Measurements from ENCODE around the gene RAD9A.
A peak's percentile ranks its signal among the peaks of the same experiment; 100 is the strongest.

RAD9A gene

DNA sequence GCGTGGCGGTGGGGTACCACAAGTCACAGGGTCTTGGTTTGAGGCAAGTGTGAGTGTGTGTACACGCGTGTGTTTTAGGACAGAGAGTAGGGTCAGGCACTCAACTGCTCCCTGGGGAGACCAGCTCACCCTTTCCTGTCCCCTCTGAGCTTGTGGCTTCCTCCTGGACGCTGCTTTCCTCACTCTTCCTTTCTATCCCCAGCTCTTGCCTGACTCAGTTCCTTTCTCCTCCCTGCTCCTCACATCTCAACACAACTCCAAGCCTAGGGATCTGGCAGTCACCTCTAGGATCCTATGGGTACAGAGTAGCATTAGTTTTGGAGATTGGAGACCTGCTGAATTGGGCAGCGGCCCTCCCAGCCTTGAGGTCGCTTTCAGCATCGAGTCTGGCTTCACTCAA lies 22.5 kb upstream of the RAD9A start:
- TF ChIP-seq, protein P1, sequence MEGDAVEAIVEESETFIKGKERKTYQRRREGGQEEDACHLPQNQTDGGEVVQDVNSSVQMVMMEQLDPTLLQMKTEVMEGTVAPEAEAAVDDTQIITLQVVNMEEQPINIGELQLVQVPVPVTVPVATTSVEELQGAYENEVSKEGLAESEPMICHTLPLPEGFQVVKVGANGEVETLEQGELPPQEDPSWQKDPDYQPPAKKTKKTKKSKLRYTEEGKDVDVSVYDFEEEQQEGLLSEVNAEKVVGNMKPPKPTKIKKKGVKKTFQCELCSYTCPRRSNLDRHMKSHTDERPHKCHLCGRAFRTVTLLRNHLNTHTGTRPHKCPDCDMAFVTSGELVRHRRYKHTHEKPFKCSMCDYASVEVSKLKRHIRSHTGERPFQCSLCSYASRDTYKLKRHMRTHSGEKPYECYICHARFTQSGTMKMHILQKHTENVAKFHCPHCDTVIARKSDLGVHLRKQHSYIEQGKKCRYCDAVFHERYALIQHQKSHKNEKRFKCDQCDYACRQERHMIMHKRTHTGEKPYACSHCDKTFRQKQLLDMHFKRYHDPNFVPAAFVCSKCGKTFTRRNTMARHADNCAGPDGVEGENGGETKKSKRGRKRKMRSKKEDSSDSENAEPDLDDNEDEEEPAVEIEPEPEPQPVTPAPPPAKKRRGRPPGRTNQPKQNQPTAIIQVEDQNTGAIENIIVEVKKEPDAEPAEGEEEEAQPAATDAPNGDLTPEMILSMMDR (IDR thresholded peaks at IDR 0.05; ENCODE audit: extremely low read depth, missing control alignments) = no peak
- no peak for DNase-seq (ENCODE audit: low spot score)

DNA sequence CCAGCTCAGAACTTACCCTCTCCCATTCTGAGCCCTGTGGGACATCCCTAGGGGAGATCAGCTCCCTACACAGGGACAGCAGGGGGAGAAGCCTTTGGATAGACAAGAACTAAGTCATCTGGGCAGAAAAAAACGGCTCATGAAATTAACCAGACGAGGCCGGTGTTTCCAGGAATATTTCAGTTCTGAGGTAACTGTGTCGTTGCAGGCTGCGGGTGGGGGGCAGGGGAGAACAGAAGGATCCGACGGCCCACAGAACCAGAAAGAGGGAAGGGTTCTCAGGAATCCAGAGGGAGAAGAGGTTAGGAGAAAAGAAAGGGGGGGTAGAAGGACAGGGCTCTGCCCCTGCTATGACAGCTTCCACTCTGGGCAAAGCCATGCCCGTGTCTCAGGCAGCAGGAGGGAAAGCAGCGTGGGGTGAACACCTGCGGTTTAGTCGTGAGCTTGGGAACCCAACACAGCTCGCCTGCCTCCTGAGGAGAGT lies 21.9 kb upstream of the RAD9A start:
- no peak for DNase-seq (ENCODE audit: low spot score)
- TF ChIP-seq, protein P1 (IDR thresholded peaks at IDR 0.05; ENCODE audit: extremely low read depth, missing control alignments) = no peak

DNA sequence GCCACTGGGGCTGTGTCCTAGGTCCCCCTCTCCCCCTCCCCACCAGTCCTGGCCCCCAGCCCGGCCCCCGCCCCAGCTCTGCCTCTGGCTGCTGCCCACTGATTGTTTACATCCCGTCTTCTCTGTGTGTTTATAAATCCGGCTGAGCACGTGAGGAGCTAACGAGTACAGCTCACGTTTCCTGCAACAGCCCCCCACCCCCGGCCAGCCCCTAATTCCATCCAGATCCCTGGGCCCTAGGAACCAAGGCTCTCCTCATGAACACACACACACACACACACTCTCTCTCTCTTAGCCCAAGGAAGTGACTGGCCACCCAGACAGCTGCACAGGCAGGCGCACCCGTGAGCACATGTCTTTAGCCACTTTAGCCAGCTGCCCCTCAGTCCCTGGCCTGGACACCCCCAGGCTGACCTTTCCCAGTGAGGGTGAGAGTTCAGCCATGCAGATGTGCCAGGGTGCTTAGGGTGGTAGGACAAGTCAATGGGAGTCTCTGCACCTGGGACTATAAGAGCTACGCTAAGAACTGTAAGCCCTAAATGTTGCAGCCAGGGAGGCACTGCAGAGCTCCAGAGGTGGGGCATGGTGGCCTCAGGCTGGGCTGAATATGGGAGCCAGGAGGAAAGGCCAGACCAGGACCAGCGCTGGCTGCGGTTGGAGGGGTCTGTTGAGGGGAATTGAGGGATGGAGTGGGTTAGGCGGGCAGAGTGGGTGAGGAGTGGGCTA lies 21.3 kb upstream of the RAD9A start:
- TF ChIP-seq, protein P1 (IDR thresholded peaks at IDR 0.05; ENCODE audit: extremely low read depth, missing control alignments) = no peak
- DNase-seq (ENCODE audit: low spot score) = no peak

DNA sequence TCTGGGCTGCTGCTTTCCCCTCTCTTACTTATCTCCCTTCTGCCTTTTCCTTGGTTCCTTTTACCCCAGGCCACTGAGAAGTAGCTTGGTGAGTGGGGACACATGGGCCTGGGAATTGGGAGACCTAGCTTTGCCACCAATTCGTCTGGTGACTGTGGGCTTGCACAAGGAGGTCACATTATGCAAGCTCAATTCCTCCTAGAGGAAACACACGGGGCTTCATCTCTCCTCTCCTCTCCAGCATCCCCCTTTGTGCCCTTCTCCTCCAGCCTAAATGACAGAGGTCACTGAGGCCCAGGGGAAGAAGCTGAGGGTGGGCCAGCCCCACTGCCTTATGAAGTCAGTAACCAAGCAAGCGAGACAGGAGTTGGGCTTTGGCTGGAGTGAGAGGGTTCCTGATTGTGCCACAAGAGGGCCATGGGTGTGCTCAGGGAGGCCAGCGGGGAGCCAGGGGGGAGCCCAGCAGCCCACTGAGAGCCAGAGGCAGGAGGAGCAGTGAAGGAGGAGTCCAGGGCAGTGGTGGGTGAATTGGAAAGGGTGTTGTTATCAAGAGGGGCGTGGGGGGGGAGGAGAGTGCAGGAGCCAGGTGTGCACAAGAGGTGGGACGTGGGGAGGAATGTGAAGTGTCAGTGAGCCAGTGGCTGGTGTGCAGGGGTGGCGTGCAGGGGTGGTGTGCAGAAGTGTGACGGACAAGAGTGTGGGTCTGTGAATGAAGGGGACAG lies 20.4 kb upstream of the RAD9A start:
- TF ChIP-seq, protein P1 (IDR thresholded peaks at IDR 0.05; ENCODE audit: extremely low read depth, missing control alignments) = peak; percentile 48

DNA sequence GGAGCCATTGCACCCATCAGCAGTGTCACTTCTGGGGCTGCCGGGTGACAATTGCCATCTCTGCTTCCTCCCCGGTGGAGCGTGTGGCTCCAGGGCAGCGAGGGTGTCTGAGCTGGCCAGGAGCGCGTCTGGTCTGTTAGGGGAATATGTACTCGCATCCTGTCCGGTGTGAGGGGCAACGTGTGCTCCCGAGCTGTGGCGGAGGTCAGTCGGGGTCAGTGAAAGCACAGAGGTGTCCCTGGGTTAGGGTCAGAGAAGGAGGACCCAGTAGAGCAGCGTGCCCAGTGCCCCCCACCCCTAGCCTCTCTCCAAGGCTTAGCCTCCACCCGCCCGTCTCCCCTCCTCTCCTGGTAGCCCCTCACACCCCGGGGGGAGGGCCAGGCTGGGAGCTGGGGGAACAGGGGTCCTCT lies 19.9 kb upstream of the RAD9A start:
- TF ChIP-seq, protein P1 (IDR thresholded peaks at IDR 0.05; ENCODE audit: extremely low read depth, missing control alignments) = no peak
- peak; percentile 55 for DNase-seq (ENCODE audit: low spot score)

More for the DNA sequence above, 20.4 kb upstream of the RAD9A start:
- peak; percentile 76 for DNase-seq (ENCODE audit: low spot score)

DNA sequence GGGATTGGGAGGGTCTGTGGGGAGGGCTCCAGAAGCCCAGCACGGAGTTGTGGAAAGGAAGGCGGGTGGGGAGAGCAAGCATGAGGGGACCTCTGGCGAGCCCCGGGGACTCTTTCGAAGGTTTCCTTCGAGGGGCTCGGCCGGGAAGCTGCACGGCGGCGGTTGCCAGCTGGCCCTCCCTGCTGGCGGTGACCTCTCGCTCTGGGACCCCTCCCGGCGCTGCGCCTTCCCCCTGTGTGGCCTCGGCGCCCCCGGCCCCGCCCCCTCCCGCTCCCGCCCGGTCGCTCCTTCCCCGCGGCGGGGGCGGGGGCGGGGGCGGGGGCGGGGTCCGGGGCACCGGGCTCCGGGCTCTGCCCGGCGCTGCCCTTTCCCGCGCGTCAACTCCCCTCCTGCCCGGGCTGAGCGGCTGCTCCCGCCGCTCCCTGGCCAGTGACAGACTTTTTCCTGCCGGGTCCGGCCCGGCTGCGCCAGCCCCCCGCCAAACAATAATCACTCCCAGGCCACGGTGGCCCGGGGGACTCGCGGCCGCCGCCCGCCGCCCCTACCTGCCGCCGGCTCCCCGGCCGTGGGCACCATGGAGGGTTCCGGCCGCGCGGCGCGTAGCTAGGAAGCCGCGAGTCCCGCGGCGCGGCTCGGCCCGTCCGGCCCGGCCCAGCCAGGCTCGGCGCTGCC lies 19.3 kb upstream of the RAD9A start:
- peak; percentile 53 for DNase-seq (ENCODE audit: low spot score)

More for the DNA sequence above, 19.3 kb upstream of the RAD9A start:
- TF ChIP-seq, protein P1 (IDR thresholded peaks at IDR 0.05; ENCODE audit: extremely low read depth, missing control alignments) = no peak

All from GM20000 (cell line).